Measurements from ENCODE around the gene MYLK. TPM values are rescaled to one million over a fixed set of nuclear protein-coding genes. Genes with fewer than 3 reads are reported as not detected.

Gene MYLK
- total RNA-seq, 4 donors from 2014 or later, result 10.7 to 320 (median 42.0) TPM

DNA sequence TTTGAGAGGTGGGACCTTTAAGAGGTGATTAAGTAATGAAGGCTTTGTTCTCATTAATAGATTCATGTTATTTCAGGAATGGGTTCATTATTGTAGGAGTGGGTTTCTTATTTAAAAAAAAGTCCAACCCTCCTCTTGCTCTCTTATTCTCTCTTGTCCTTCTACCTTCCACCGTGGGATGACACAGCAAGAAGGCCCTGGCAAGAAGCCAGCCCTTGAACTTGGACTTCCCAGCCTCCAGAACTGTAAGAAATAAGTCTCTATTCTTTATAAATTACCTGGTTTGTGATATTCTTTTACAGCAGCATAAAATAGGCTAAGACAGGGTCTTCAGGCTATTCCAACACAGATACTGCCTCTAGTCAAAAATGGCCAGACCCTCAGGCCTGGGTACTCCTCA, 62.2 kb downstream of the MYLK start:
- intact Hi-C loops (cut with DNase I), result no loop called here
- TF ChIP-seq, protein P1, sequence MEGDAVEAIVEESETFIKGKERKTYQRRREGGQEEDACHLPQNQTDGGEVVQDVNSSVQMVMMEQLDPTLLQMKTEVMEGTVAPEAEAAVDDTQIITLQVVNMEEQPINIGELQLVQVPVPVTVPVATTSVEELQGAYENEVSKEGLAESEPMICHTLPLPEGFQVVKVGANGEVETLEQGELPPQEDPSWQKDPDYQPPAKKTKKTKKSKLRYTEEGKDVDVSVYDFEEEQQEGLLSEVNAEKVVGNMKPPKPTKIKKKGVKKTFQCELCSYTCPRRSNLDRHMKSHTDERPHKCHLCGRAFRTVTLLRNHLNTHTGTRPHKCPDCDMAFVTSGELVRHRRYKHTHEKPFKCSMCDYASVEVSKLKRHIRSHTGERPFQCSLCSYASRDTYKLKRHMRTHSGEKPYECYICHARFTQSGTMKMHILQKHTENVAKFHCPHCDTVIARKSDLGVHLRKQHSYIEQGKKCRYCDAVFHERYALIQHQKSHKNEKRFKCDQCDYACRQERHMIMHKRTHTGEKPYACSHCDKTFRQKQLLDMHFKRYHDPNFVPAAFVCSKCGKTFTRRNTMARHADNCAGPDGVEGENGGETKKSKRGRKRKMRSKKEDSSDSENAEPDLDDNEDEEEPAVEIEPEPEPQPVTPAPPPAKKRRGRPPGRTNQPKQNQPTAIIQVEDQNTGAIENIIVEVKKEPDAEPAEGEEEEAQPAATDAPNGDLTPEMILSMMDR (IDR thresholded peaks at IDR 0.05), result no peak
- no peak for TF ChIP-seq POLR2A (IDR thresholded peaks at IDR 0.05)
- 36 to 73% methylated on average over 1 of the region's 1 CpG for WGBS, 2 donors

DNA sequence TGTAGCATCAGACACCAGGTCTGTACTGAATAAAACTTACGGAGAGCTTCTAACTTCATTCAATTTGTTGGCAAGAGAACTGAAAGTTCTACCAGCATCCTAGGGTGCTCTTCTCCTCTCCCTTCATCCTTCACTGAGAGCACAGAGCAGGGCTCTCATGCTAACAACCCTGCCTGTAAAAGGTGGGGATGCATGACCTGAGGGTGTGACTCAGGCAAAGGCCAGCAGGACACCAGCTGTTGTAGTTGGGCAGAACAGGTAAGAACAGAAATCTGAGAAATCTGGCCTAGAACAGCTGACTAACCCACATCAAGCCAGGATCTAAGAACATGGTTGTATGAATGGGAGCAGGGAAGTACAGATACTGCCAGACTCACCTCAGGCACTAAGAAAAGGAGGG, 64.2 kb downstream of the MYLK start:
- no peaks in the 10 kb centered on the region for H3K36me3 ChIP-seq
- intact Hi-C loops (cut with DNase I), result no loop called here
- 89 to 100% methylated on average over 1 of the region's 1 CpG for WGBS, 2 donors
- H3K4me3 ChIP-seq, result no peak overlapping the region
- no peak for TF ChIP-seq POLR2A (IDR thresholded peaks at IDR 0.05)
- TF ChIP-seq, protein P1 (IDR thresholded peaks at IDR 0.05), result no peak
- H3K4me1 ChIP-seq, result peaks cover 0 to 18% (median 6%) of the 10 kb centered on the region in 3 donors
- no peaks in the 10 kb centered on the region for H3K27me3 ChIP-seq
- no peak for DNase-seq
- peaks cover 0 to 6% (median 0%) of the 10 kb centered on the region in 3 donors for H3K9me3 ChIP-seq
- H3K27ac ChIP-seq, result no peak overlapping the region

More for the DNA sequence above, 62.2 kb downstream of the MYLK start:
- Histone ChIP-seq H3K27me3 (no peaks in the 10 kb centered on the region), H3K27ac (no peak overlapping the region), H3K4me3 (no peak overlapping the region), H3K4me1 (peaks cover 0 to 13% (median 6%) of the 10 kb centered on the region in 3 donors), H3K36me3 (no peaks in the 10 kb centered on the region), H3K9me3 (peaks cover 0 to 15% (median 8%) of the 10 kb centered on the region in 3 donors)
- DNase-seq, result no peak

GRCh38 chr3:123818921-123819429, 65.2 kb downstream of the MYLK start:
- Histone ChIP-seq H3K27me3 (no peaks in the 10 kb centered on the region), H3K4me1 (peaks cover 0 to 18% (median 6%) of the 10 kb centered on the region in 3 donors), H3K4me3 (no peak overlapping the region), H3K27ac (no peak overlapping the region), H3K36me3 (no peaks in the 10 kb centered on the region), H3K9me3 (peaks cover 0 to 6% (median 0%) of the 10 kb centered on the region in 3 donors)
- TF ChIP-seq POLR2A (IDR thresholded peaks at IDR 0.05), result no peak
- TF ChIP-seq, protein P1 (IDR thresholded peaks at IDR 0.05), result no peak
- 38 to 42% methylated on average over 2 of the region's 2 CpGs for WGBS, 2 donors
- no peak for DNase-seq
- intact Hi-C loops (cut with DNase I), result no loop called here

DNA sequence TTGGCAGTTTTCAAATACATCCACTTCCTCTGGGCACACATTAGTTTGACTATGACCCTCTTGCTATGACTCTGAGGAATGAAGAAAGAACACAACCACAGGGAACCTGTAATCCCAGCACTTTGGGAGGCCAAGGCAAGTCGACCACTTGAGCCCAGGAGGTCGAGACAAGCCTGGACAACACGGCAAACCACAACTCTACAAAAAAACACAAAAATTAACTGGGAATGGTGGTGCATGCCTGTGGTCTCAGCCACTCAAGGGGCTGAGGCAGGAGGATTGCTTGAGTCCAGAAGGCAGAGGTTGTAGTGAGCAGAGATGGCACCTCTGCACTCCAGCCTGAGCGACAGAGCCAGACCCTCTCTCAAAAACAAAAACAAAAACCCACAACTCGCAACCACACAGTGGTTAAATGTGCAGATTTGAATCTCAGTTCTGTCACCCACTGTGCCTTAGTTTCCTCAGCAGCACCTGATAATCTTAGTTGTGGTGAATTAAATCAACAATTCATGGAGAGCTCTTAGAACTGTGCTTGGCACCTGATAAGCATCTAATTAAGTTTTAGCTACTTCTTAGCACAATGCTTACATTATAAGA, 65.7 kb downstream of the MYLK start:
- WGBS, 2 donors, result 62 to 87% methylated on average over 3 to 5 of the region's 5 CpGs
- peaks cover 0 to 6% (median 0%) of the 10 kb centered on the region in 3 donors for H3K9me3 ChIP-seq
- no peak overlapping the region for H3K27ac ChIP-seq

DNA sequence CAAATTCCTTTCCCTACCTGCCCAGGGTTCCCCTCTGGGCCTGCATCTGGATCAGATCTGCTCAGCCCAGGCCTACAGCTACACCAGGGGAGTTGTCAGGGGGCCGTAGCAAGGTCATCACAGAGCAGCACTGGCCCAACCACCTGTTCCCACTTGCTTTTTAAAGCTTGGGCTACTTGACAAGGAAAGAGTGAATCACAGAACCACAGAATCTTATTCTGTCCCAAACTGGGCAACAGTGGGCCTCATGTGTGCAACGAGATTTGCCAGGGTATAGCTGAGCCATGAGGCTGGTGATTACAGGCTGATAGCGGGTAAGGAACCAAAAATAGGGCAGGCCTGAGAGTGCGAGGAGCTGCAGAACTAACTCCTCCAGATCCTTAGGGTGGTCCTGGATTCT, 66.7 kb downstream of the MYLK start:
- intact Hi-C loops (cut with DNase I), result no loop called here
- WGBS, 2 donors, result 70 to 82% methylated on average over 2 to 3 of the region's 4 CpGs
- no peak for TF ChIP-seq POLR2A (IDR thresholded peaks at IDR 0.05)
- TF ChIP-seq, protein P1 (IDR thresholded peaks at IDR 0.05), result no peak

More for the DNA sequence above, 65.7 kb downstream of the MYLK start:
- no peaks in the 10 kb centered on the region for H3K36me3 ChIP-seq
- no peaks in the 10 kb centered on the region for H3K27me3 ChIP-seq
- intact Hi-C loops (cut with DNase I), result no loop called here
- peaks cover 0 to 18% (median 6%) of the 10 kb centered on the region in 3 donors for H3K4me1 ChIP-seq
- TF ChIP-seq POLR2A (IDR thresholded peaks at IDR 0.05), result no peak
- TF ChIP-seq, protein P1 (IDR thresholded peaks at IDR 0.05), result no peak
- DNase-seq, result no peak
- H3K4me3 ChIP-seq, result no peak overlapping the region

More for the DNA sequence above, 66.7 kb downstream of the MYLK start:
- peaks cover 0 to 18% (median 6%) of the 10 kb centered on the region in 3 donors for H3K4me1 ChIP-seq
- DNase-seq, result no peak
- peak overlapping the region in 3 of 4 donors; percentile 44 to 81 (median 47) for H3K27ac ChIP-seq
- peaks cover 0 to 6% (median 0%) of the 10 kb centered on the region in 3 donors for H3K9me3 ChIP-seq
- no peaks in the 10 kb centered on the region for H3K36me3 ChIP-seq
- no peak overlapping the region for H3K4me3 ChIP-seq
- H3K27me3 ChIP-seq, result no peaks in the 10 kb centered on the region
